Choroid plexus epithelial cell (primary cell): Measurements from ENCODE around the gene PDLIM7.

Experiments
- DNase-seq: peaks from one replicate; pipeline ENCODE4 v3.0.0-alpha.2; 2010; ENCODE audit warnings: low read depth
- H3K4me3 ChIP-seq: 2 replicates; pipeline ENCODE4 v1.5.1; 2011; ENCODE audit warnings: low read depth, mild to moderate bottlenecking, control low read depth, low read length, moderate library complexity
- TF ChIP-seq, protein P1 (sequence below): conservative IDR thresholded peaks from 2 replicates; pipeline ENCODE4 v1.5.1; 2011; ENCODE audit warnings: low read depth, mild to moderate bottlenecking, control low read depth, inconsistent platforms, low read length, moderate library complexity

Gene PDLIM7

GRCh38 chr5:177471610-177472356 lies 25.6 kb downstream of the PDLIM7 start:
- TF ChIP-seq, protein P1, sequence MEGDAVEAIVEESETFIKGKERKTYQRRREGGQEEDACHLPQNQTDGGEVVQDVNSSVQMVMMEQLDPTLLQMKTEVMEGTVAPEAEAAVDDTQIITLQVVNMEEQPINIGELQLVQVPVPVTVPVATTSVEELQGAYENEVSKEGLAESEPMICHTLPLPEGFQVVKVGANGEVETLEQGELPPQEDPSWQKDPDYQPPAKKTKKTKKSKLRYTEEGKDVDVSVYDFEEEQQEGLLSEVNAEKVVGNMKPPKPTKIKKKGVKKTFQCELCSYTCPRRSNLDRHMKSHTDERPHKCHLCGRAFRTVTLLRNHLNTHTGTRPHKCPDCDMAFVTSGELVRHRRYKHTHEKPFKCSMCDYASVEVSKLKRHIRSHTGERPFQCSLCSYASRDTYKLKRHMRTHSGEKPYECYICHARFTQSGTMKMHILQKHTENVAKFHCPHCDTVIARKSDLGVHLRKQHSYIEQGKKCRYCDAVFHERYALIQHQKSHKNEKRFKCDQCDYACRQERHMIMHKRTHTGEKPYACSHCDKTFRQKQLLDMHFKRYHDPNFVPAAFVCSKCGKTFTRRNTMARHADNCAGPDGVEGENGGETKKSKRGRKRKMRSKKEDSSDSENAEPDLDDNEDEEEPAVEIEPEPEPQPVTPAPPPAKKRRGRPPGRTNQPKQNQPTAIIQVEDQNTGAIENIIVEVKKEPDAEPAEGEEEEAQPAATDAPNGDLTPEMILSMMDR = no peak
- H3K4me3 ChIP-seq = peak overlapping the region; percentile 83
- peak; percentile 58 for DNase-seq

GRCh38 chr5:177470759-177471536 lies 26.5 kb downstream of the PDLIM7 start:
- TF ChIP-seq, protein P1 = peak; percentile 48
- H3K4me3 ChIP-seq = peak overlapping the region; percentile 83
- peak; percentile 84 for DNase-seq

- H3K4me3 ChIP-seq = peak overlapping the region; percentile 83
- TF ChIP-seq, protein P1 = no peak
- DNase-seq = no peak
Observed at GRCh38 chr5:177469750-177470525, 27.5 kb downstream of the PDLIM7 start.

DNA sequence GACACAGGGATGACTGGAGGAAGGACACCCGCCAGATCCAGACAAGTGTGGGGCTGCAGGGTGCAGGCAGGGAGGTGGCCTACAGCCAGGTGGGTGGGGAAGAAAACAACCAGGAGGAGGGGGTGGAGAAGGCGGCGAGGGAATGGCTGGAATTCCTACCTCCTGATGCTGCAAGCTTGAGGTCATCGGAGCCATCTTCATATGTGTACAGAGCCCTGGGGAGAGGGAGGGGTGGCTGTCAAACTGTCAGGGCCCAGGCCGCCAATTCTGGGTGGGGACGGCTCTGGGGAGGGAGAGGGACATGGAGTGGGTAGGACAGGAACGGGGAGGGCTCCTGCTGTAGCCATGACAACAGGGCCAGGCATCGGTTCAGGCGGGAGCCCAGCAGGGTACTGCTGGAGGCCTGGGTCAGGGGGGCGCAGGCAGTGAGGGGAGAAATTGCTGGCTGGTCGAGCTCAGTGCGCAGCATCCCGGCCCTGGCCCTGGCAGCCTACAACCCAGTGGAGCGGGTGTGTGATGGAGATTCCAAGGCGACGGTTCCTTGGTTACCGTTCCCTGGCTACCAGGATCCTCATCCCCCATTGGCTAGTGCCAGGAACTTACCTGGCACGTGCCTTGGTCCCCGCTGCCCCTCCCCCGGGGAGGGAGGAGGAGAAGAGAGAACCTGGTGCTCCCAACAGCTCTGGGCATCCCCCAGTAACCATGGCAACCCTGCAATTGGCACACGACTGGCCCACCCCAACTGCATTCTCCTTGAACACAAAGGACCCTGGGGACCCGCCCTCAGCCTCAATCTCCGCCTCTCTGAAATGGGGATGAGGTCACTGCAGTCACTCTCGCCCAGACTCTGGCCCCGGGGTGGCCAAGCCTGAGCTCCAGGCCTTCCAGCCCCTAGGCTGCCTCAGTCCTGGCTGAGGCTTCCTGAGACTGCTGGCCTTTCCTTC lies 28.4 kb downstream of the PDLIM7 start:
- TF ChIP-seq, protein P1 = no peak
- DNase-seq = peak; percentile 83
- H3K4me3 ChIP-seq = no peak overlapping the region

- TF ChIP-seq, protein P1 = no peak
- DNase-seq = no peak
- H3K4me3 ChIP-seq = no peak overlapping the region
Observed at GRCh38 chr5:177468329-177468684, 29.1 kb downstream of the PDLIM7 start.

DNA sequence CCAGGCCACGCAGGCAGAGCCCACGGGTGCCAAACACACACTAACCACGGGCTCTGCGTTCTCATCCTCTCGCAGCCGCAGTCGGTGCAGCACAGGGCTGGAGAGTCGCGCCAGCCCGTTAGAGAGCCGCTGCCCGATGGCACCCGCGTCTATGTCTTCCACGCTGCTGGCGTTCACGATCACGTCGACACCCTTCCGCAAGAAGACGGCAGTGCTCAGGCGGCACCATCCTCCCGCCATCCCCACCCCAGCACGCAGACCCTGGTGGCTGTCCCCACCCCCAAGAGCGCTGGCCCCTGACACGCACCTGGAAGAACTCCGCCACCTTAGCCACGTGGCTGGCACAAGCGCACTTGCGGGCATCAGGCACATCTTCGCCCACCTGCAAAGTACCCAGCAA lies 30.0 kb downstream of the PDLIM7 start:
- TF ChIP-seq, protein P1 = no peak

More for the DNA sequence above, 30.0 kb downstream of the PDLIM7 start:
- H3K4me3 ChIP-seq = no peak overlapping the region
- DNase-seq = no peak
